ENCODE data around the gene ITPA. TPM values are rescaled to one million over a fixed set of nuclear protein-coding genes. Genes with fewer than 3 reads are reported as not detected.

ITPA gene
- total and polyA plus RNA-seq, 2 of the 13 experiments (the other 11 are each of a cell fraction or from before 2014, with no cell fraction given): 60.1 to 103 TPM

- no peak for TF ChIP-seq ESRRA (CRISPR knock-in tag; IDR thresholded peaks at IDR 0.05; ENCODE audit: low read depth)
- TF ChIP-seq EEA1 (CRISPR knock-in tag; IDR thresholded peaks at IDR 0.05; ENCODE audit: borderline replicate concordance): no peak
- TF ChIP-seq ZNF567 (CRISPR knock-in tag; IDR thresholded peaks at IDR 0.05; ENCODE audit: borderline replicate concordance): no peak
- no peak for TF ChIP-seq ZNF207 (IDR thresholded peaks at IDR 0.05; ENCODE audit: borderline replicate concordance)
- TF ChIP-seq GMEB1 (CRISPR knock-in tag; IDR thresholded peaks at IDR 0.05; ENCODE audit: borderline replicate concordance): no peak
- no peak for TF ChIP-seq CSRNP1 (CRISPR knock-in tag; IDR thresholded peaks at IDR 0.05)
- no peak for TF ChIP-seq CENPX (CRISPR knock-in tag; IDR thresholded peaks at IDR 0.05)
- no peak for TF ChIP-seq ATAD3A (CRISPR knock-in tag; IDR thresholded peaks at IDR 0.05)
- peak; percentile 79 for TF ChIP-seq ZMYM3 (CRISPR knock-in tag; IDR thresholded peaks at IDR 0.05)
- TF ChIP-seq ZNF800 (CRISPR knock-in tag; IDR thresholded peaks at IDR 0.05): no peak
- TF ChIP-seq SOX6 (IDR thresholded peaks at IDR 0.05): no peak
- TF ChIP-seq SOX6 (CRISPR knock-in tag; IDR thresholded peaks at IDR 0.05): peak; percentile 23; the same call in 1 of the 2 replicates
- TF ChIP-seq GLMP (CRISPR knock-in tag; IDR thresholded peaks at IDR 0.05; ENCODE audit: borderline replicate concordance): no peak
- no peak for TF ChIP-seq MAFG (CRISPR knock-in tag; IDR thresholded peaks at IDR 0.05)
- TF ChIP-seq ZNF597 (CRISPR knock-in tag; IDR thresholded peaks at IDR 0.05): no peak
- no peak for TF ChIP-seq TOPORS (CRISPR knock-in tag; IDR thresholded peaks at IDR 0.05)
- TF ChIP-seq HNF1B (CRISPR knock-in tag; IDR thresholded peaks at IDR 0.05): no peak
- TF ChIP-seq RFX1 (IDR thresholded peaks at IDR 0.05): no peak
- no peak for TF ChIP-seq ZNF354B (CRISPR knock-in tag; IDR thresholded peaks at IDR 0.05)
- no peak for TF ChIP-seq ZNF883 (CRISPR knock-in tag; IDR thresholded peaks at IDR 0.05; ENCODE audit: not compliant biosample characterization)
- TF ChIP-seq CEBPB (IDR thresholded peaks at IDR 0.05; ENCODE audit: borderline replicate concordance, low read depth, low read length): peak; percentile 16; the same call in 1 of the 2 replicates
Observed at GRCh38 chr20:3171391-3172125, 37.7 kb upstream of the ITPA start (continued).

Data from HepG2 (cell line).